DND-41 (cell line): ENCODE data around the gene AATK.

Experiments used
- ATAC-seq: fragments of 200-7000 bp; cut with Tn5 transposase; 3 replicates; pipeline ENCODE4 v1.9.1; 2021; ENCODE audit warnings: low read depth; ENCODE audit not compliant: insufficient read depth
- DNase-seq: peaks from one replicate; pipeline ENCODE4 v3.0.0-alpha.2; 2020
- H2AFZ ChIP-seq: 2 replicates; pipeline ENCODE4 v1.6.0; 2012; ENCODE audit warnings: low read depth, low read length
- H3K27ac ChIP-seq: 2 replicates; pipeline ENCODE4 v1.5.1; 2012; ENCODE audit warnings: low read length, inconsistent platforms
- H3K27me3 ChIP-seq: fragments of 200-600 bp; sonication (generic); 2 replicates; pipeline ENCODE4 v1.6.0; 2012; ENCODE audit warnings: low read length, mild to moderate bottlenecking, inconsistent platforms; ENCODE audit not compliant: insufficient read depth, poor library complexity
- H3K36me3 ChIP-seq: 2 replicates; pipeline ENCODE4 v1.5.1; 2012; ENCODE audit warnings: low read length, inconsistent platforms; ENCODE audit not compliant: insufficient read depth
- H3K4me1 ChIP-seq: 2 replicates; pipeline ENCODE4 v1.5.1; 2012; ENCODE audit warnings: mild to moderate bottlenecking, low read length; ENCODE audit not compliant: insufficient read depth
- H3K4me2 ChIP-seq: 2 replicates; pipeline ENCODE4 v1.6.0; 2012; ENCODE audit warnings: mild to moderate bottlenecking, moderate library complexity, low read length, inconsistent platforms; ENCODE audit not compliant: insufficient read depth
- H3K4me3 ChIP-seq, 2 experiments: fragments of 200-600 bp in 1 of 2; shearing (Covaris generic) in 1 of 2; 2 replicates each; pipeline ENCODE4 v1.5.1; 2012 to 2016; ENCODE audit warnings: inconsistent platforms in 2 of 2, low read length in 2 of 2, mild to moderate bottlenecking in 2 of 2, low read depth in 1 of 2, moderate library complexity in 1 of 2
- H3K79me2 ChIP-seq: 2 replicates; pipeline ENCODE4 v1.6.0; 2012; ENCODE audit warnings: low read length, inconsistent platforms; ENCODE audit not compliant: insufficient read depth
- H3K9ac ChIP-seq: 2 replicates; pipeline ENCODE4 v1.6.0; 2012; ENCODE audit warnings: low read depth, mild to moderate bottlenecking, inconsistent platforms, low read length, moderate library complexity
- H3K9me3 ChIP-seq: 2 replicates; pipeline ENCODE4 v1.5.1; 2012; ENCODE audit warnings: low read length, moderate library complexity, mild to moderate bottlenecking, inconsistent platforms; ENCODE audit not compliant: insufficient read depth, severe bottlenecking
- H4K20me1 ChIP-seq: 2 replicates; pipeline ENCODE4 v1.6.0; 2012; ENCODE audit warnings: low read length; ENCODE audit not compliant: insufficient read depth
- CTCF ChIP-seq: IDR thresholded peaks from 2 replicates; pipeline ENCODE4 v1.5.1; 2012; ENCODE audit warnings: borderline replicate concordance, low read length, moderate library complexity, mild to moderate bottlenecking; ENCODE audit not compliant: poor library complexity, severe bottlenecking; ENCODE audit errors: extremely low read depth
- EZH2 ChIP-seq: IDR thresholded peaks from 3 replicates; pipeline ENCODE4 v1.6.1; 2012; ENCODE audit warnings: borderline replicate concordance, low read depth, mild to moderate bottlenecking, moderate library complexity, low read length, inconsistent platforms; ENCODE audit not compliant: severe bottlenecking

The AATK gene

GRCh38 chr17:81129289-81129688 lies 36.7 kb downstream of the AATK start:
- no peak overlapping the region for H3K4me3 ChIP-seq
- DNase-seq (no peak), ATAC-seq (no peak)
- no peaks in the 10 kb centered on the region for H3K36me3 ChIP-seq
- H3K27me3 ChIP-seq: peaks cover 4% of the 10 kb centered on the region
- H4K20me1 ChIP-seq: peaks cover 8% of the 10 kb centered on the region
- H2AFZ ChIP-seq: no peak overlapping the region
- TF ChIP-seq EZH2 (no peak), CTCF (peak; percentile 10)
- H3K4me1 ChIP-seq: no peaks in the 10 kb centered on the region
- H3K4me2 ChIP-seq: no peak overlapping the region
- H3K9me3 ChIP-seq: no peaks in the 10 kb centered on the region
- H3K27ac ChIP-seq: no peak overlapping the region
- H3K79me2 ChIP-seq: no peaks in the 10 kb centered on the region
- no peak overlapping the region for H3K9ac ChIP-seq

GRCh38 chr17:81128774-81129173 lies 37.2 kb downstream of the AATK start:
- peaks cover 8% of the 10 kb centered on the region for H4K20me1 ChIP-seq
- H3K36me3 ChIP-seq: no peaks in the 10 kb centered on the region
- ATAC-seq: no peak
- H3K9me3 ChIP-seq: no peaks in the 10 kb centered on the region
- no peak overlapping the region for H3K4me2 ChIP-seq
- no peak for TF ChIP-seq CTCF
- H3K4me3 ChIP-seq: no peak overlapping the region
- no peak for DNase-seq
- H3K79me2 ChIP-seq: no peaks in the 10 kb centered on the region
- no peak overlapping the region for H3K27ac ChIP-seq
- peaks cover 4% of the 10 kb centered on the region for H3K27me3 ChIP-seq
- H3K9ac ChIP-seq: no peak overlapping the region
- no peak overlapping the region for H2AFZ ChIP-seq
- no peaks in the 10 kb centered on the region for H3K4me1 ChIP-seq

GRCh38 chr17:81128338-81128737 lies 37.7 kb downstream of the AATK start:
- H3K4me2 ChIP-seq: no peak overlapping the region
- no peak overlapping the region for H2AFZ ChIP-seq
- H3K4me3 ChIP-seq: no peak overlapping the region
- no peak overlapping the region for H3K27ac ChIP-seq
- H3K9ac ChIP-seq: no peak overlapping the region
- peaks cover 6% of the 10 kb centered on the region for H4K20me1 ChIP-seq
- TF ChIP-seq CTCF (no peak), EZH2 (no peak)
- ATAC-seq: no peak
- H3K79me2 ChIP-seq: no peaks in the 10 kb centered on the region
- DNase-seq: no peak
- peaks cover 4% of the 10 kb centered on the region for H3K27me3 ChIP-seq
- H3K36me3 ChIP-seq: no peaks in the 10 kb centered on the region
- H3K4me1 ChIP-seq: no peaks in the 10 kb centered on the region
- no peaks in the 10 kb centered on the region for H3K9me3 ChIP-seq

GRCh38 chr17:81127526-81128177 lies 38.4 kb downstream of the AATK start:
- Histone ChIP-seq H3K9ac (no peak overlapping the region), H3K36me3 (no peaks in the 10 kb centered on the region), H3K4me3 (no peak overlapping the region), H3K4me1 (no peaks in the 10 kb centered on the region), H2AFZ (no peak overlapping the region), H3K27me3 (peaks cover 4% of the 10 kb centered on the region), H4K20me1 (peaks cover 6% of the 10 kb centered on the region), H3K27ac (no peak overlapping the region), H3K79me2 (no peaks in the 10 kb centered on the region), H3K9me3 (no peaks in the 10 kb centered on the region), H3K4me2 (no peak overlapping the region)
- DNase-seq (no peak), ATAC-seq (no peak)
- TF ChIP-seq CTCF: no peak
- no peak for TF ChIP-seq EZH2
